Activated T-helper 17 cell treated with anti-CD3 and anti-CD28 coated beads, Interleukin-2, amount 50 U/mL, for 72 hours (primary cell): ENCODE measurements around the gene MOCOS. TPM values are rescaled to one million over a fixed set of nuclear protein-coding genes. Genes with fewer than 3 reads are reported as not detected.
"Not testable (repeated sequence)": the region's sequence is repeated elsewhere in the genome, so short reads cannot be mapped to it uniquely, and the experiment has no call there.

Source experiments
- ATAC-seq: fragments of 150-1000 bp; cut with Tn5 transposase; replicated peaks from 2 replicates; pipeline ENCODE4 v1.10.0; 2021; ENCODE audit warnings: mild to moderate bottlenecking, moderate library complexity
- H3K27ac Mint-ChIP-seq: one replicate; pipeline ENCODE4 v1.8.0; 2022; ENCODE audit warnings: mixed read lengths
- H3K27me3 Mint-ChIP-seq: one replicate; pipeline ENCODE4 v1.8.0; 2022; ENCODE audit warnings: mixed read lengths
- H3K36me3 Mint-ChIP-seq: one replicate; pipeline ENCODE4 v1.8.0; 2022; ENCODE audit warnings: low read depth, mild to moderate bottlenecking, mixed read lengths
- H3K4me1 Mint-ChIP-seq: one replicate; pipeline ENCODE4 v1.8.0; 2022; ENCODE audit warnings: mixed read lengths
- H3K4me3 Mint-ChIP-seq: one replicate; pipeline ENCODE4 v1.8.0; 2022; ENCODE audit warnings: mild to moderate bottlenecking, mixed read lengths
- H3K9me3 Mint-ChIP-seq: one replicate; pipeline ENCODE4 v1.8.0; 2022; ENCODE audit warnings: mixed read lengths
- total RNA-seq, 2 donors: library from RNA; stranded (reverse); gene quantifications; one replicate each; pipeline ENCODE4 v1.2.3, GENCODE V29; 2022

Gene MOCOS
- total RNA-seq, 2 donors from 2014 or later: 0.19 TPM

GRCh38 chr18:36162981-36163380, 24.3 kb upstream of the MOCOS start:
- H3K4me3 Mint-ChIP-seq: no peak overlapping the region
- H3K4me1 Mint-ChIP-seq: peaks cover 23% of the 10 kb centered on the region
- H3K27me3 Mint-ChIP-seq: no peaks in the 10 kb centered on the region
- H3K9me3 Mint-ChIP-seq: no peaks in the 10 kb centered on the region
- H3K27ac Mint-ChIP-seq: no peak overlapping the region
- peaks cover 100% of the 10 kb centered on the region for H3K36me3 Mint-ChIP-seq
- ATAC-seq: no peak

DNA sequence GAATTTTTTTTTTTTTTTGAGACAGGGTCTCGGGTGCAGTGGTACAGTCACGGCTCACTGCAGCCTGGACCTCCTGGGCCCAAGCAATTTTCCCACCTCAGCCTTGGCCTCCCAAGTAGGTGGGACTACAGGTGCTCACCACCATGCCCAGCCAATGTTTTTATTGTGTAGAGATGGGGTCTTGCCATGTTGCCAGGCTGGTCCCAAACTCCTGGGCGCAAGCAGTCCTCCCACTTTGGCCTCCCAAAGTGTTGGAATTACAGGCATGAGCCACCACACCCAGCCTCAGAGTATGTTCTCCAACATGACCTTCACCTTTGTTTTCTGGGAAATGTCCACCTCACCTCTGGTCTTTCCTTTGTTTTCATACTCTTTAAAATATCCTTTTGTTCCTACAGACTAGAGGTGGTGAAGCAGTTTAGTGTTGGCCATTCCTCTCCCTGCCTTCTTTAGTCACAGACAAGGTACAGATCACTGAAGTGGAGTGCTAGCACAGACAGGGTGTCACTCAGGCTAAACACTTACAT, 19.5 kb upstream of the MOCOS start:
- H3K27me3 Mint-ChIP-seq: no peaks in the 10 kb centered on the region
- H3K9me3 Mint-ChIP-seq: no peaks in the 10 kb centered on the region
- peaks cover 100% of the 10 kb centered on the region for H3K36me3 Mint-ChIP-seq
- no peaks in the 10 kb centered on the region for H3K4me1 Mint-ChIP-seq
- H3K4me3 Mint-ChIP-seq: no peak overlapping the region
- peak overlapping the region; percentile 76 for H3K27ac Mint-ChIP-seq
- ATAC-seq: no peak

- H3K9me3 Mint-ChIP-seq, ATAC-seq, H3K27me3 Mint-ChIP-seq, H3K4me1 Mint-ChIP-seq, H3K4me3 Mint-ChIP-seq: not testable (repeated sequence)
- peaks cover 100% of the 10 kb centered on the region for H3K36me3 Mint-ChIP-seq
- peak overlapping the region; percentile 76 for H3K27ac Mint-ChIP-seq
Measured at GRCh38 chr18:36168296-36168695, 19.0 kb upstream of the MOCOS start.

GRCh38 chr18:36169938-36170337, 17.4 kb upstream of the MOCOS start:
- Mint-ChIP-seq H3K36me3 (peaks cover 99% of the 10 kb centered on the region), H3K4me3 (no peak overlapping the region), H3K9me3 (no peaks in the 10 kb centered on the region), H3K27ac (no peak overlapping the region), H3K4me1 (no peaks in the 10 kb centered on the region), H3K27me3 (no peaks in the 10 kb centered on the region)
- no peak for ATAC-seq

DNA sequence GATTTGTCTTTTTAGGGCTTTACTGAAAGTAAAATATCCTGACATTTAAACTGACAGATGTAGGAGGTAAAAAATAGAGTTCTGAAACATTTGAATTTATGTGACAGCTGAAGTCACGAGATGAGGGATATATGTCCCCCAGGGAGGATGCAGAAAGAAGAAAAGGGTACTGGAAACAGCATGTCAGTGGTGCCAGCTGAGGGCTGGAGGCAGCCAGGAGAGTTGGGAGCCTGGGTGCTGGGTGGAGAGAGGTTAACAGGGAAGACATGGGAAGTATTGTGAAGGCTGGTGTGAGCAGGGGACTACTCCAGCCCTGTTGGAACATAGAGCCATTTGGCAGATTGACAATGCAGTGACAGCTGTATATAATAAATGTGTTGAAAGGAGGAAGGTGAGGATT, 11.8 kb upstream of the MOCOS start:
- Mint-ChIP-seq H3K27me3 (no peaks in the 10 kb centered on the region), H3K27ac (peak overlapping the region; percentile 48), H3K9me3 (no peaks in the 10 kb centered on the region), H3K36me3 (peaks cover 78% of the 10 kb centered on the region), H3K4me3 (no peak overlapping the region), H3K4me1 (no peaks in the 10 kb centered on the region)
- no peak for ATAC-seq

- Mint-ChIP-seq H3K9me3 (no peaks in the 10 kb centered on the region), H3K27ac (no peak overlapping the region), H3K36me3 (peaks cover 71% of the 10 kb centered on the region), H3K27me3 (no peaks in the 10 kb centered on the region), H3K4me1 (no peaks in the 10 kb centered on the region), H3K4me3 (no peak overlapping the region)
- peak; percentile 18 for ATAC-seq
Measured at GRCh38 chr18:36176177-36176584, 11.1 kb upstream of the MOCOS start.

- peak; percentile 28 for ATAC-seq
- no peak overlapping the region for H3K27ac Mint-ChIP-seq
Measured at GRCh38 chr18:36176711-36177110, 10.6 kb upstream of the MOCOS start.

GRCh38 chr18:36177913-36178312, 9.4 kb upstream of the MOCOS start:
- Mint-ChIP-seq H3K27ac (peak overlapping the region; percentile 53), H3K4me3 (no peak overlapping the region), H3K4me1 (no peaks in the 10 kb centered on the region), H3K9me3 (no peaks in the 10 kb centered on the region), H3K36me3 (peaks cover 54% of the 10 kb centered on the region), H3K27me3 (no peaks in the 10 kb centered on the region)
- ATAC-seq: no peak

More at GRCh38 chr18:36176711-36177110, 10.6 kb upstream of the MOCOS start:
- H3K9me3 Mint-ChIP-seq: no peaks in the 10 kb centered on the region
- H3K27me3 Mint-ChIP-seq: no peaks in the 10 kb centered on the region
- peaks cover 66% of the 10 kb centered on the region for H3K36me3 Mint-ChIP-seq
- H3K4me3 Mint-ChIP-seq: no peak overlapping the region
- no peaks in the 10 kb centered on the region for H3K4me1 Mint-ChIP-seq

- Mint-ChIP-seq H3K4me3 (no peak overlapping the region), H3K4me1 (no peaks in the 10 kb centered on the region), H3K27ac (peak overlapping the region; percentile 37), H3K27me3 (no peaks in the 10 kb centered on the region), H3K36me3 (peaks cover 36% of the 10 kb centered on the region), H3K9me3 (no peaks in the 10 kb centered on the region)
- peak; percentile 31 for ATAC-seq
Measured at GRCh38 chr18:36179562-36180355, 7.5 kb upstream of the MOCOS start.

- H3K9me3 Mint-ChIP-seq: no peaks in the 10 kb centered on the region
- no peak overlapping the region for H3K27ac Mint-ChIP-seq
- H3K27me3 Mint-ChIP-seq: no peaks in the 10 kb centered on the region
- no peaks in the 10 kb centered on the region for H3K4me1 Mint-ChIP-seq
- no peak overlapping the region for H3K4me3 Mint-ChIP-seq
- no peak for ATAC-seq
- peaks cover 19% of the 10 kb centered on the region for H3K36me3 Mint-ChIP-seq
Measured at GRCh38 chr18:36181441-36181840, 5.9 kb upstream of the MOCOS start.

- H3K9me3 Mint-ChIP-seq: no peaks in the 10 kb centered on the region
- no peak for ATAC-seq
- H3K4me1 Mint-ChIP-seq: no peaks in the 10 kb centered on the region
- H3K4me3 Mint-ChIP-seq: no peak overlapping the region
- no peaks in the 10 kb centered on the region for H3K27me3 Mint-ChIP-seq
- H3K36me3 Mint-ChIP-seq: peaks cover 14% of the 10 kb centered on the region
- no peak overlapping the region for H3K27ac Mint-ChIP-seq
Measured at GRCh38 chr18:36181898-36182506, 5.3 kb upstream of the MOCOS start.

DNA sequence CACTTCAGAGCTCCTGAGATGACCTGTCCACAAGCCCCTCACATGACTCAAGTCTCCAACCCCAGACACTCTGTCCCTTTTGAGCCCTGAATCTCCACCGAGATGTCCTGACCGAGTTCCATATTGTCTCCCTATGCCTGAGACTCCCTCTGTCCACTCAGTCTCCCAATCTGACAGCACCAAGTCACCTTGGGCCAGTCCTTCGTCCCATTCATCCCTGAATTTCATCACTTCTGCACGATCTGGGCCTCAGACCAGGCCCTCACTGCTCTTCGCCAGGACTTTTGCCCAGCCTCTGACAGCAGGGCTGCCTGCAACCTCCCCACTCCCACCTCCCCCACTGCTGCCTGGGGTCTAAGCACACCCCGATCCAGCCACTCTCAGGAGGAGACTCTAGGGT, 4.3 kb upstream of the MOCOS start:
- no peaks in the 10 kb centered on the region for H3K27me3 Mint-ChIP-seq
- H3K36me3 Mint-ChIP-seq: peaks cover 7% of the 10 kb centered on the region
- ATAC-seq: no peak
- no peak overlapping the region for H3K27ac Mint-ChIP-seq
- no peak overlapping the region for H3K4me3 Mint-ChIP-seq
- H3K9me3 Mint-ChIP-seq: no peaks in the 10 kb centered on the region
- H3K4me1 Mint-ChIP-seq: no peaks in the 10 kb centered on the region

DNA sequence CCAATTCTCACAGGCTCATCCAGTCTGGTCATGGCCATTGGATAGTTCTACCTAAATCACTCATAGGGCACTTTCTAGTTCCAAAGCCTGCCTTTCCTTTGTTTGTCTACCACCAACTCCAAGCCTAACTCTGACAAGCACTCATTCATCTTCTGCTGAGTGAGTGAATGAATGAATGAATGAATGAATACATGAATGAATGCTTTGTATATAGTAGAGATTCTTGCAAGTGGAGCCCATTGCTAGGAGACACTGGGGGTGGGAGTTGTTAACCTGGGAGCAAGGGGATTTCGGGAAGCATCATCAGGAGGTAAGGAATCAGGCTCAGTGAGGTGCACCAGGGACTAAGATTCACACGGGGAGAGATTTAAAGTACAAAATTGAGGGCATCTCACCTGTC, 3.3 kb upstream of the MOCOS start:
- H3K4me3 Mint-ChIP-seq: no peak overlapping the region
- no peaks in the 10 kb centered on the region for H3K36me3 Mint-ChIP-seq
- no peak for ATAC-seq
- H3K27ac Mint-ChIP-seq: no peak overlapping the region
- peaks cover 9% of the 10 kb centered on the region for H3K27me3 Mint-ChIP-seq
- no peaks in the 10 kb centered on the region for H3K9me3 Mint-ChIP-seq
- H3K4me1 Mint-ChIP-seq: no peaks in the 10 kb centered on the region

- Mint-ChIP-seq H3K27ac (no peak overlapping the region), H3K4me3 (no peak overlapping the region), H3K36me3 (no peaks in the 10 kb centered on the region), H3K4me1 (no peaks in the 10 kb centered on the region), H3K27me3 (peaks cover 16% of the 10 kb centered on the region), H3K9me3 (no peaks in the 10 kb centered on the region)
- no peak for ATAC-seq
Measured at GRCh38 chr18:36185157-36185556, 2.1 kb upstream of the MOCOS start.

DNA sequence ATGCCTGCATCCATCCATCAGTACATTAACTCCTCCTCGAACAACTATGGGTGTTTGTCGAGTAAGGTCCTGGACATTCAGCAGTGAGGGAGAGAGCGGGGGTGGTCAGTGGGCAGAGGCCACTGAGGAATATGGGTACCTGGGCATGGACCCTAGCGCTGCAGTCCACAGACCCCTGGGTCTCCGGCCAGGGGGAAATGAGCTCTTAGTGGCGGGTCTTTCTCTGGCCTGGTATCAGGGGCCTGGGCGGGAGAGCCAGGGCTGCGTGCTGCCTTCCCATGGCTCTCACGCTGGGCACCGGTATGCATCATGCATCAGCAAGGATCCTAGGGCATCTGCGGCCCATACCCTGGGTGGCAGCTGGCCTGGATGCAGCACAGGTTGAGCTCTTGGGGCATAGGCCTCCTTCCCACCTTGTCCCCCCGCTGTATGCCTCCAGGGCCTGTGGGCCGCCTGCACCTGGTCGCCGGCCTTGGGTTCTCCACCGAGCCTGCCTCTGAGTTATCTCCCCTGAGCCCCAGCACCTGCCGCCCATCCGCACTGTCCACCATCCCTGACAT, 1.3 kb upstream of the MOCOS start:
- no peak for ATAC-seq
- Mint-ChIP-seq H3K4me1 (no peaks in the 10 kb centered on the region), H3K36me3 (no peaks in the 10 kb centered on the region), H3K27me3 (peaks cover 18% of the 10 kb centered on the region), H3K9me3 (no peaks in the 10 kb centered on the region), H3K4me3 (peak overlapping the region; percentile 65), H3K27ac (no peak overlapping the region)
